Activated CD4-positive, alpha-beta T cell treated with anti-CD3 and anti-CD28 coated beads for 1 hour (primary cell): ENCODE data around the gene COL18A1.

Experiments
- DNase-seq: peaks from one replicate; pipeline ENCODE4 v3.0.0-alpha.2; 2020

Gene COL18A1

GRCh38 chr21:45539046-45539795, 134.3 kb downstream of the COL18A1 start:
- DNase-seq: no peak

GRCh38 chr21:45539796-45540600, 135.0 kb downstream of the COL18A1 start:
- no peak for DNase-seq

- DNase-seq: no peak
Measured at GRCh38 chr21:45540601-45540970, 135.6 kb downstream of the COL18A1 start.

GRCh38 chr21:45541221-45542039, 136.5 kb downstream of the COL18A1 start:
- DNase-seq: peak; percentile 55

- peak; percentile 59 for DNase-seq
Measured at GRCh38 chr21:45542242-45542666, 137.3 kb downstream of the COL18A1 start, which contains the start of gene SLC19A1. Gene SLC19A1, minus strand, starts transcription at chr21:45542440. Its CDS starts 4,481 bp downstream, at chr21:45537959.

- DNase-seq: peak; percentile 8
Measured at GRCh38 chr21:45542667-45543370, 137.9 kb downstream of the COL18A1 start.

GRCh38 chr21:45543371-45543709, 138.4 kb downstream of the COL18A1 start:
- no peak for DNase-seq

GRCh38 chr21:45543710-45544448, 138.9 kb downstream of the COL18A1 start:
- DNase-seq: peak; percentile 7

- DNase-seq: peak; percentile 2
Measured at GRCh38 chr21:45544449-45545235, 139.7 kb downstream of the COL18A1 start.

- no peak for DNase-seq
Measured at GRCh38 chr21:45545236-45545570, 140.2 kb downstream of the COL18A1 start.

- no peak for DNase-seq
Measured at GRCh38 chr21:45545691-45546531, 140.9 kb downstream of the COL18A1 start.

GRCh38 chr21:45546636-45547544, 141.9 kb downstream of the COL18A1 start:
- no peak for DNase-seq

- DNase-seq: no peak
Measured at GRCh38 chr21:45547545-45547900, 142.6 kb downstream of the COL18A1 start.

- no peak for DNase-seq
Measured at GRCh38 chr21:45548711-45549491, 143.9 kb downstream of the COL18A1 start.

GRCh38 chr21:45549626-45550463, 144.9 kb downstream of the COL18A1 start:
- no peak for DNase-seq

- no peak for DNase-seq
Measured at GRCh38 chr21:45550522-45551210, 145.7 kb downstream of the COL18A1 start.

GRCh38 chr21:45551316-45551715, 146.4 kb downstream of the COL18A1 start:
- DNase-seq: no peak
